WTC11 (cell line): ENCODE measurements around the gene CCDC88A.

Experiments
- CREB1 ChIP-seq: sonication (generic); formaldehyde crosslinking; IDR thresholded peaks from 2 replicates; pipeline ENCODE4 v1.8.0; 2023; ENCODE audit warnings: mild to moderate bottlenecking, missing genetic modification reagents
- ESRRA ChIP-seq: sonication (generic); formaldehyde crosslinking; IDR thresholded peaks from 2 replicates; pipeline ENCODE4 v1.8.1; 2022; ENCODE audit warnings: mild to moderate bottlenecking, missing genetic modification reagents, borderline replicate concordance
- JUN ChIP-seq: sonication (generic); formaldehyde crosslinking; IDR thresholded peaks from 2 replicates; pipeline ENCODE4 v1.8.0; 2023; ENCODE audit warnings: mild to moderate bottlenecking, missing genetic modification reagents
- NFYB ChIP-seq: sonication (generic); formaldehyde crosslinking; conservative IDR thresholded peaks from 2 replicates; pipeline ENCODE4 v1.8.0; 2022; ENCODE audit warnings: low read depth, missing genetic modification reagents
- ZNF121 ChIP-seq: sonication (generic); formaldehyde crosslinking; IDR thresholded peaks from 2 replicates; pipeline ENCODE4 v1.8.0; 2023; ENCODE audit warnings: missing genetic modification reagents
- ZNF232 ChIP-seq: sonication (generic); formaldehyde crosslinking; IDR thresholded peaks from 2 replicates; pipeline ENCODE4 v1.8.0; 2022; ENCODE audit warnings: mild to moderate bottlenecking, missing genetic modification reagents
- ZNF317 ChIP-seq: sonication (generic); formaldehyde crosslinking; IDR thresholded peaks from 2 replicates; pipeline ENCODE4 v1.8.1; 2023; ENCODE audit warnings: low read depth, mild to moderate bottlenecking, moderate library complexity, missing genetic modification reagents, borderline replicate concordance
- TF ChIP-seq, protein P1 (sequence below): fragments of 200-600 bp; IDR thresholded peaks from 2 replicates; pipeline ENCODE4 v1.8.0; 2022; ENCODE audit warnings: antibody characterized with exemption
- TF ChIP-seq, protein P2 (sequence below): sonication (generic); formaldehyde crosslinking; IDR thresholded peaks from 2 replicates; pipeline ENCODE4 v1.8.1; 2023; ENCODE audit warnings: mild to moderate bottlenecking, missing genetic modification reagents, moderate library complexity
- TF ChIP-seq, protein P3 (sequence below): sonication (generic); formaldehyde crosslinking; IDR thresholded peaks from 2 replicates; pipeline ENCODE4 v1.8.1; 2023; ENCODE audit warnings: mild to moderate bottlenecking, missing genetic modification reagents
- TF ChIP-seq, protein P4 (sequence below): sonication (generic); formaldehyde crosslinking; IDR thresholded peaks from 2 replicates; pipeline ENCODE4 v1.8.0; 2022; ENCODE audit warnings: mild to moderate bottlenecking, missing genetic modification reagents
- TF ChIP-seq, protein P5 (sequence below): sonication (generic); formaldehyde crosslinking; conservative IDR thresholded peaks from 2 replicates; pipeline ENCODE4 v1.8.1; 2022; ENCODE audit warnings: mild to moderate bottlenecking, missing genetic modification reagents
- TF ChIP-seq, protein P6 (sequence below): sonication (generic); formaldehyde crosslinking; IDR thresholded peaks from 2 replicates; pipeline ENCODE4 v1.8.0; 2023; ENCODE audit warnings: missing genetic modification reagents

DNA sequence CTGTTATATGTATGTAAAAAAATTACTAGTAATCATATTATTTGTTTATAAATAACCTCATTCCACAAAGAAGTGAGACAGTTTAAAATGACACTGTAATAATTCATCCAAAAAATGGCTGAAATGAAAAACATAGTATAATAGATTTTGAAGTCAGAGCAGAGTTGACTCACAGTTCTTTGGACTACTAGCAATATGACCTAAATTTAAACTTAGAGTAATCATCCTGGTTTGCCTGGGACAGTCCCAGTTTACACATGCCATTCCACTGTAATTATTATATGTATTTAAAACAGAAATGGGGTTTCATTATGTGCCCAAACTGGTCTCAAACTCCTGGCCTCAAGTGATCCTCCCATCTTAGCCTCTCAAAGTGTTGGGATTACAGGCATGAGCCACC, 48.3 kb downstream of the CCDC88A start:
- TF ChIP-seq, protein P1, sequence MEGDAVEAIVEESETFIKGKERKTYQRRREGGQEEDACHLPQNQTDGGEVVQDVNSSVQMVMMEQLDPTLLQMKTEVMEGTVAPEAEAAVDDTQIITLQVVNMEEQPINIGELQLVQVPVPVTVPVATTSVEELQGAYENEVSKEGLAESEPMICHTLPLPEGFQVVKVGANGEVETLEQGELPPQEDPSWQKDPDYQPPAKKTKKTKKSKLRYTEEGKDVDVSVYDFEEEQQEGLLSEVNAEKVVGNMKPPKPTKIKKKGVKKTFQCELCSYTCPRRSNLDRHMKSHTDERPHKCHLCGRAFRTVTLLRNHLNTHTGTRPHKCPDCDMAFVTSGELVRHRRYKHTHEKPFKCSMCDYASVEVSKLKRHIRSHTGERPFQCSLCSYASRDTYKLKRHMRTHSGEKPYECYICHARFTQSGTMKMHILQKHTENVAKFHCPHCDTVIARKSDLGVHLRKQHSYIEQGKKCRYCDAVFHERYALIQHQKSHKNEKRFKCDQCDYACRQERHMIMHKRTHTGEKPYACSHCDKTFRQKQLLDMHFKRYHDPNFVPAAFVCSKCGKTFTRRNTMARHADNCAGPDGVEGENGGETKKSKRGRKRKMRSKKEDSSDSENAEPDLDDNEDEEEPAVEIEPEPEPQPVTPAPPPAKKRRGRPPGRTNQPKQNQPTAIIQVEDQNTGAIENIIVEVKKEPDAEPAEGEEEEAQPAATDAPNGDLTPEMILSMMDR = no peak
- TF ChIP-seq, protein P2, sequence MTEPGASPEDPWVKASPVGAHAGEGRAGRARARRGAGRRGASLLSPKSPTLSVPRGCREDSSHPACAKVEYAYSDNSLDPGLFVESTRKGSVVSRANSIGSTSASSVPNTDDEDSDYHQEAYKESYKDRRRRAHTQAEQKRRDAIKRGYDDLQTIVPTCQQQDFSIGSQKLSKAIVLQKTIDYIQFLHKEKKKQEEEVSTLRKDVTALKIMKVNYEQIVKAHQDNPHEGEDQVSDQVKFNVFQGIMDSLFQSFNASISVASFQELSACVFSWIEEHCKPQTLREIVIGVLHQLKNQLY (CRISPR knock-in tag) = no peak
- no peak for TF ChIP-seq ZNF121 (CRISPR knock-in tag)
- TF ChIP-seq, protein P3, sequence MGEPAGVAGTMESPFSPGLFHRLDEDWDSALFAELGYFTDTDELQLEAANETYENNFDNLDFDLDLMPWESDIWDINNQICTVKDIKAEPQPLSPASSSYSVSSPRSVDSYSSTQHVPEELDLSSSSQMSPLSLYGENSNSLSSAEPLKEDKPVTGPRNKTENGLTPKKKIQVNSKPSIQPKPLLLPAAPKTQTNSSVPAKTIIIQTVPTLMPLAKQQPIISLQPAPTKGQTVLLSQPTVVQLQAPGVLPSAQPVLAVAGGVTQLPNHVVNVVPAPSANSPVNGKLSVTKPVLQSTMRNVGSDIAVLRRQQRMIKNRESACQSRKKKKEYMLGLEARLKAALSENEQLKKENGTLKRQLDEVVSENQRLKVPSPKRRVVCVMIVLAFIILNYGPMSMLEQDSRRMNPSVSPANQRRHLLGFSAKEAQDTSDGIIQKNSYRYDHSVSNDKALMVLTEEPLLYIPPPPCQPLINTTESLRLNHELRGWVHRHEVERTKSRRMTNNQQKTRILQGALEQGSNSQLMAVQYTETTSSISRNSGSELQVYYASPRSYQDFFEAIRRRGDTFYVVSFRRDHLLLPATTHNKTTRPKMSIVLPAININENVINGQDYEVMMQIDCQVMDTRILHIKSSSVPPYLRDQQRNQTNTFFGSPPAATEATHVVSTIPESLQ (CRISPR knock-in tag) = no peak
- TF ChIP-seq, protein P4, sequence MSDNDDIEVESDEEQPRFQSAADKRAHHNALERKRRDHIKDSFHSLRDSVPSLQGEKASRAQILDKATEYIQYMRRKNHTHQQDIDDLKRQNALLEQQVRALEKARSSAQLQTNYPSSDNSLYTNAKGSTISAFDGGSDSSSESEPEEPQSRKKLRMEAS (CRISPR knock-in tag) = no peak
- TF ChIP-seq ZNF232 = no peak
- TF ChIP-seq, protein P5, sequence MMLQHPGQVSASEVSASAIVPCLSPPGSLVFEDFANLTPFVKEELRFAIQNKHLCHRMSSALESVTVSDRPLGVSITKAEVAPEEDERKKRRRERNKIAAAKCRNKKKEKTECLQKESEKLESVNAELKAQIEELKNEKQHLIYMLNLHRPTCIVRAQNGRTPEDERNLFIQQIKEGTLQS = no peak
- no peak for TF ChIP-seq ESRRA
- no peak for TF ChIP-seq NFYB (CRISPR knock-in tag)
- TF ChIP-seq, protein P6, sequence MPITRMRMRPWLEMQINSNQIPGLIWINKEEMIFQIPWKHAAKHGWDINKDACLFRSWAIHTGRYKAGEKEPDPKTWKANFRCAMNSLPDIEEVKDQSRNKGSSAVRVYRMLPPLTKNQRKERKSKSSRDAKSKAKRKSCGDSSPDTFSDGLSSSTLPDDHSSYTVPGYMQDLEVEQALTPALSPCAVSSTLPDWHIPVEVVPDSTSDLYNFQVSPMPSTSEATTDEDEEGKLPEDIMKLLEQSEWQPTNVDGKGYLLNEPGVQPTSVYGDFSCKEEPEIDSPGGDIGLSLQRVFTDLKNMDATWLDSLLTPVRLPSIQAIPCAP (CRISPR knock-in tag) = no peak
- no peak for TF ChIP-seq JUN
- no peak for TF ChIP-seq CREB1 (CRISPR knock-in tag)
- TF ChIP-seq ZNF317 (CRISPR knock-in tag) = no peak
